KOPT-K1 (cell line): ENCODE results near the gene GARS1.
"Not testable (repeated sequence)": the region's sequence is repeated elsewhere in the genome, so short reads cannot be mapped to it uniquely, and the experiment has no call there.

Experiments used
- H3K27ac ChIP-seq: fragments of 200-600 bp; sonication (generic); 2 replicates; pipeline ENCODE4 v1.5.1; 2016; ENCODE audit warnings: antibody characterized with exemption, mild to moderate bottlenecking, low read depth, low read length; ENCODE audit not compliant: poor library complexity, severe bottlenecking
- H3K36me3 ChIP-seq: fragments of 200-600 bp; sonication (generic); 2 replicates; pipeline ENCODE4 v1.5.1; 2017; ENCODE audit warnings: antibody characterized with exemption, mild to moderate bottlenecking, low read length, moderate library complexity; ENCODE audit not compliant: insufficient read depth
- H3K9me3 ChIP-seq: fragments of 200-600 bp; sonication (generic); 2 replicates; pipeline ENCODE4 v1.5.1; 2017; ENCODE audit warnings: antibody characterized with exemption, low read length, mild to moderate bottlenecking; ENCODE audit not compliant: insufficient read depth, poor library complexity, severe bottlenecking

GARS1 gene

DNA sequence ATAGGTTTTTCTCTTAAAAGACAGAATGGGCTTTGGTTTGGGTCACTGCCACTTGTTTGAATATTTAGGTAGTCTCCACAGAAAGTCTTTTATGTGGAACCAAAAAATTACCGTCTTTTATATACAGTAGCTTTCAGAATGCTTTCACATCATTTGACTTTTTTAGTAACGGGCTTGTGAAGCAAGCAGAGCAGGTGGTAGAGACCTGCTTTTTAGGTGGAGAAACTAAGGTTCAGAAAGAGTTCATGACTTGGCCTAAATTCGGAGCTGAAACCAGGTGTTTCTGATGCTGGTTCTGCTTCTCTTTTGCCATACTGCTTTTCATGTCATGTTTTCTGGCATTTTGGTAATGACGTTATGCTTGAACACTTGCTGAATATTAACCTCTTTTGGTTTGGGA is 36.3 kb downstream of the GARS1 start:
- H3K36me3 ChIP-seq = peaks cover 100% of the 10 kb centered on the region

DNA sequence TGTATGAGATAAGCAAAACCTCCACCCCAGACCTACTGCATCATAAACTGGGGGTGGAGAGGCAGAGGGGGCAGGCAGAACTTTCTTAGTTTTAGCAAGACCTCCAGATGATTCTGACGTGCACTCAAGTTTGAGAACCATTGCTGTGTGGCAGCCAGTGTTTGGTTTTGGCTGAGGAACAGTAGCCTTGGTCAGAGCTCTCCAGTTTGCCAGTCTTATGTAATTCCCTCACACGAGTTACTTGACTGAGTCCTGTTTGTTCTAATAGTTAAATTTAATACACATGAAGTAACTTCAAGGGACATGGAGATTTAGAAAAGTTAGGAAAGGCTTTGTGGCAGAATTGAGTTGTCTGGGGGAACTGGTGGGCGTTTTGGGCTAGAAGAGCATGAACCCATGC is 38.5 kb downstream of the GARS1 start:
- Histone ChIP-seq H3K9me3 (peaks cover 13% of the 10 kb centered on the region), H3K36me3 (peaks cover 82% of the 10 kb centered on the region), H3K27ac (no peak overlapping the region)

More for the DNA sequence above, 36.3 kb downstream of the GARS1 start:
- Histone ChIP-seq H3K9me3 (peaks cover 13% of the 10 kb centered on the region), H3K27ac (no peak overlapping the region)

DNA sequence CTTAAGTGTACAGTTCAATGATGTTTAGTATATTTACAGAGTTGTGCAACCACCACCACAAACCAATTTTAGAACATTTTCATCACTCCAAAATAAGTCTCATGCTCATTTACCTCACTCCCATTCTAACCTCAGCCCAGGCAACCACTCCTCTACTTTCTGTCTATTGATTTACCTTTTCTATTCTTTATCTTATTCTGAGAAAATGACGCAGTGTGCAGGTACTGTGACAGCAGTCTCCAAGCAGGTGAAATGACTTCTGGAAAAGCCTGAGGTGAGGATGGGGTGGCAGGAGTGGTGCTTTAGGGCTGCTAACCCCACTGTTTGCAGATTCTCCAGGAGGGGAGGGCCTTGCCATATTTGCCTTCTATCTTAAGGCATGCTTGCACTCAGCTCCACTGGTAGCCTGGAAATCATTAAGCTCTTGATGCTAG is 39.5 kb downstream of the GARS1 start:
- peaks cover 72% of the 10 kb centered on the region for H3K36me3 ChIP-seq
- no peak overlapping the region for H3K27ac ChIP-seq
- H3K9me3 ChIP-seq = peaks cover 13% of the 10 kb centered on the region

DNA sequence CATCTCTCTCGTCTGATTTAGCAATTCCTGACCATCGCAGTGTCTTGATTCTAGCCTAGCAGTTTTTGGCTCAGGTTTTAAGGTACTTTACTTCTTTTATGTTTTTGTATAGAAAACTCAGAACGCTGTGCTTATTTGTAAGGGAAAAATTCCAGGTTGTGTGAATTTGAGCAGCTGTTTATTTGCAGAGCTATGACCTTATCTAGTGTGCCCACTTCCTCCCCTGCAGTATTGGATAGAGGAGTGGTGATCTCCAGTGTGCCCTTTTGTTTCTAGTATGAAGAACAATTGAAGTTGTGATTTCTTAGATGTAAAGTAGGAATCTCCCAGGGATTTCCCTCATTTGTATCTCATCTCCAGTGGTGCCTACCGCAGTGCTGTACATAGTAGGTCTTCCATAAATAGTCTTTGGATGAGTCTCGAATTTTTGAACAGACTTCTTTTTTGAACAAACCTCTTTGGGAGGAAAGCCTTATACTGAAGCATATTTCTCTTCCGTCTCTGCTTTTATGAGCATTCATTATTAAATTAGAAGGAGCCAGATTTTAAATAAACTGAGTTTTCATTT is 40.0 kb downstream of the GARS1 start:
- Histone ChIP-seq H3K27ac (no peak overlapping the region), H3K36me3 (peaks cover 67% of the 10 kb centered on the region), H3K9me3 (peaks cover 13% of the 10 kb centered on the region)

DNA sequence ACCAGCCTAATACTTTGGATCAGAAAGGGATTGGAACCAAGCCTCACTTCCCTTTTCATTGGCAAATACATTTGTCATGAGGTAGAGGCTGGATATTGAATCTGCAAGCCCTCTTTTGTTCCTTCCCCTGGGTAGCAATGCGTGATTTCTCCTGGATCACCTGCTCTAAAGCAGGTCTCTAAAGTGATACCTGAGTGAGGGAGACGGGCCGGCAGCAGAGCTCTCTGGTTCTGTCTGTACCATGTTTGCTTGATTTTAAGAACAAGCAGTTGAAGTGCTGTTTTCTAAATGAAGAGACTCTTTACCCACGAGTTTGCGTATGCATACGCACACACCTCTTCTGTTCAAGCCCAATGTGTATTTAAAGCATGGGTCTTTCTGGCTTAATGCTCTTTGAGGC is 41.1 kb downstream of the GARS1 start:
- peaks cover 13% of the 10 kb centered on the region for H3K9me3 ChIP-seq
- peaks cover 56% of the 10 kb centered on the region for H3K36me3 ChIP-seq

DNA sequence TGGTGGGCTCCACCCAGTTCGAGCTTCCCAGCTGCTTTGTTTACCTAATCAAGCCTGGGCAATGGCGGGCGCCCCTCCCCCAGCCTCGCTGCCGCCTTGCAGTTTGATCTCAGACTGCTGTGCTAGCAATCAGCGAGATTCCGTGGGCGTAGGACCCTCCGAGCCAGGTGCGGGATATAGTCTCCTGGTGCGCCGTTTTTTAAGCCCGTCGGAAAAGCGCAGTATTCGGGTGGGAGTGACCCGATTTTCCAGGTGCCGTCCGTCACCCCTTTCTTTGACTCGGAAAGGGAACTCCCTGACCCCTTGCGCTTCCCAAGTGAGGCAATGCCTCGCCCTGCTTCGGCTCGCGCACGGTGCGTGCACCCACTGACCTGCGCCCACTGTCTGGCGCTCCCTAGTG is 47.6 kb downstream of the GARS1 start:
- peaks cover 45% of the 10 kb centered on the region for H3K36me3 ChIP-seq
- not testable (repeated sequence) for H3K9me3 ChIP-seq, H3K27ac ChIP-seq

More for the DNA sequence above, 41.1 kb downstream of the GARS1 start:
- no peak overlapping the region for H3K27ac ChIP-seq

DNA sequence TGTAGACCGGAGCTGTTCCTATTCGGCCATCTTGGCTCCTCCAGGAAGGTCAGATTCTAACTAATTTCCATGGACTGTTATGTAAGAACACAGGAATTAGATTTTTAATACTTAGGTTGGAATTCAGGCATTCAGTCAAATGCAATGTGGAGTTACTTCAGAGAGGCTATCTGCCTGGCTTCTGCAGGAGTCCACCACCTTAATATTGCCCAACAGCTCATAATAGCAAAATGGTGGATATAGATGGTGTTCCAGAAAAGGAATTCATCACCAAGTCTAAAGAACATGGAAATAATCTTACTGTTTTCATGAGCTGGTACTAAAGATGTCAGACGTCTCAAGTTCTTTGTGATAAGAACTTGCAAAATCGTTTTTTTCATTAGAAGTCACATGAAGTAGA is 48.1 kb downstream of the GARS1 start:
- Histone ChIP-seq H3K36me3 (peaks cover 45% of the 10 kb centered on the region), H3K9me3 (no peaks in the 10 kb centered on the region)

DNA sequence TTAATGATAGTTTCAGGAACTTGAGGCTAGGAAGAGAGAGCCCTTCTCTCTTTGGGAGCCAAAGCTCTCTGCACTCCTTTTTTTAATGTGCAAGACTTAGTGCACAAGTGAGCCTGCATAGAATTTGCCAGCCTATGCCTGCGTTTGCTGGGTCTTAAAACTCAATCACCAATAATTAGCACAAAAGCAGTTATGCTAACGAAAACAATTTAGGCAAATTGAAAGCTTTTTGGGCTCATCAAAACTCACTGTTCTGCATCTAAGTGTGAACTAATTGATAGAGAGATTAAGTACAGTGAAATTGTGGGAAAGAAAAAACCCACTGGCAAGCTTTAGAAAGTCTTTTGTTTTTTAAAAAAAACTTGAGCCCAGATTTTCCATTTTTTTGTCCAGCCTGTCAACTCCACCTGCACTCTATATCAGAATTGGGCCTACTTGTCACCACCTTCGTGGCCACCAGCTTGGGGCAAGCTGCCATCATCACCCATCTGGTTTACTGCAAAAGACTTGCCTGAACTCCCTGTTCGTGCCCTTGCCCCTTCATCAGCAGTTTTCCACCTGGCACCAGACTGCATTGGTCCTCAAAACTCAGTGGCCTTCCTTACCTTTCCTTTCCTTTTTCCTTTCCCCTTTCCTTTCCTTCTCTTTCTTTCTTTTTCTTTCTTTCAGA is 49.7 kb downstream of the GARS1 start:
- Histone ChIP-seq H3K36me3 (peaks cover 45% of the 10 kb centered on the region), H3K27ac (no peak overlapping the region), H3K9me3 (no peaks in the 10 kb centered on the region)

More for the DNA sequence above, 48.1 kb downstream of the GARS1 start:
- no peak overlapping the region for H3K27ac ChIP-seq

DNA sequence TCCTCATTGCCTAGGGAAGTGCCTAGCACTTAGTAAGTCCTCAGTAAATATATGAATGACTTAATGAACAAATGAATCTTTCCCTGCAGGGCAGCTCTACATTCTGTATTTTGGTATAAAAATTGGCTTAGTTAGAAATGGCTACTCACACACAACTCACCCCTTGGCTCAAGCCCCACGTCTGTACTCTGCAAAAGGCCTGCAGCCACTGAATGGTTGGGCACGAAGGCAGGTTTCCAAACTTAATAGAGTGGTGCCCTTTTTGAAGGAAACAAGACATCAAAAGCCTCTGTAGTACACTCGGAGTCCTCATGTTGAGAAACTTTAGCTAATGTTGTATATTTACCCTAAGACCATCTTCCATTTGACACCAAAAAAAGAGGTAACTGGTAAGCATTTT is 51.0 kb downstream of the GARS1 start:
- Histone ChIP-seq H3K27ac (no peak overlapping the region), H3K9me3 (no peaks in the 10 kb centered on the region), H3K36me3 (peaks cover 45% of the 10 kb centered on the region)

DNA sequence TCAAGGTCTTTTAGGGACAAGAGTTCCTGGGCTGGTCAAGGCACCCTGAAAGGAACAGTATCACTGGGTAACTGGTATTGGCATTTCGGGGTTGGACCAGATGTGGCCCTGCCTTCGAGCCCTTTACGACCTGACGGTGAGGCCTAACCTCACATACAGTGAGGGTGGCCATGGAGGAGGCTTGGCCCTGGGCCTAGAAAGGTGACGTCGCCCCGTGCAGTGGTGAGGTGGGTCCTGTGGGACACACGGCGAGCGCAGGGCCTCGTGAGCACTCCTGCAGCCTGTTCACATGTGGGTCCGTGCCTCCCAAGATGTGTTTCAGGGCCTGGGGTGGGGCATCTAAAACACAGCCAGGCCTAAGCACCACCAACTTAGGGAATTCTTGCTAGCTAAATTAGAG is 51.5 kb downstream of the GARS1 start:
- Histone ChIP-seq H3K9me3 (no peaks in the 10 kb centered on the region), H3K36me3 (peaks cover 45% of the 10 kb centered on the region)

DNA sequence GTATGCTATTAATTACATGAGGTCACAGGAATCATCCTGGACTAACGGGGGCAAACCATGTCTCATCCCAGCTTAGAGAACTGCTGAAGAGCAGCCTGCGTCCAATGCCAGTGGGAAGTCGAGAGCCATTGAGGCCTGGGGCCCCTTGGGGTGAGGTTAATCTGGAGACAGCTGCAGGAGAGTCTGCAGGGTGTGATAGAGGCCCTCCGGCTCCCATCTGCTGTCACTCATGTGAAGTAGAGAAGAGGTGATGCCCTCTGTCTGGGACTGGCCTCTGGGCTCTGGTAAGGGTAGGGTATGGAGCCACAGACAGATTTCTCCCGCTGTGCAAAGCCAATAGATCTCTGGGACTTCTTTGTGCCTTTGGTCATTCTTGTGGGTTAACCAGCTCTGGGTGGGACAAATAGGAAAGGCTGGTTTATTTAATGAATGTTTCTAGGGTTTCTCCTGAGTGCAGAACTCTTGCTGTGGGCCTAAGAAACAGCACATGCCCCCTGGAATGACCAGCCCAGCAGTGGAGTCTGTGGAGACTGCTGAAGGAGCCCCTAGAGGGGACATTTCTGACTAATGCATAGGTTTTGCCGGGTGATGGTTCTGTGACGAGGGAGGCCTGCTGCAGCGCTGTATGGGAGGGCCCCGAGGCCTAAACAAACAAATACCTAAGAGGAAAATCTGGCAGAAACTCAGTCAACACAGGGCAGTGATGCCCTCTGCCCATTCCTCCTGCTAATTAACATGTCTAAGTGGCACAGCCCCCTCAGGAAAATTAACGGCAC is 53.1 kb downstream of the GARS1 start:
- no peaks in the 10 kb centered on the region for H3K9me3 ChIP-seq
- H3K27ac ChIP-seq = no peak overlapping the region

More for the DNA sequence above, 51.5 kb downstream of the GARS1 start:
- no peak overlapping the region for H3K27ac ChIP-seq

DNA sequence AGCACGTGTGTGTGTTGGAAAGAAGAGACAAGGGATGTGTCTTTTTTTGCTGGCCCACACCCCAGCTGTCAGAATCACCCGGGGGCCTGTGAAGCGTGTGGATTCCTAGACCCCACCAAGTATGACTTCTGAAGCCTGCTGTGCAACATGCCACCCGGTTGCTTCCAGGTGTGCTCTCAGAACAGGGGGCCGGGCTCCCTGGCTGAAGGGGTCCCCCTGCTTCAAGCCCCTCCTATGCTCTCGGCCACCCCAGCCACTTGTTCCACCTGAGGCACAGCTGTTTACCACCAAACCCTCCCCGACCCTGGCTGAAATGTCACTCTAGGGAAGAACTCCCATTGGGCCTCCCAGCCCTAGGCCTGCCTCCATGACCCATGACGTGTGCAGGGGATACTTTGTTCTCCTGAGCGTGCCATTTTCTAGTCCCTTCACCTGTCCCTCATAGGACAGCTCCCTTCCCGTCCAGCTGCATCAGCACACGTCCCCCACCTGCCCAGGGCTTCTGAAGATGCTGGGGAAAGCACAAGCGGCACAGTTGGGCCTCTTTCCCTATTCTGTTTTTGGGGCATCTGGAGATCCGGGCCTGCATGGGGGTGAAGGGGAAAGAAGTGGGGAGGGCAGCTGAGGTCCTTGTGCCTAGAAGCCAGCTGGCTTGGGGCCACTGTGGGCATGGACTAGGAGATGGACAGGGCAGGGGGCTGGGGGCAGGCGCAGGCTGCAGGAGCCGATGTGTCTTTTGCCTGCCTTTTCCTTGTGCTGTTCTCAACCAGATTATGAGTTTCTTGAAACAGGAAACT is 54.3 kb downstream of the GARS1 start:
- H3K9me3 ChIP-seq = no peaks in the 10 kb centered on the region
- H3K27ac ChIP-seq = no peak overlapping the region
- H3K36me3 ChIP-seq = peaks cover 31% of the 10 kb centered on the region

More for the DNA sequence above, 53.1 kb downstream of the GARS1 start:
- peaks cover 42% of the 10 kb centered on the region for H3K36me3 ChIP-seq

DNA sequence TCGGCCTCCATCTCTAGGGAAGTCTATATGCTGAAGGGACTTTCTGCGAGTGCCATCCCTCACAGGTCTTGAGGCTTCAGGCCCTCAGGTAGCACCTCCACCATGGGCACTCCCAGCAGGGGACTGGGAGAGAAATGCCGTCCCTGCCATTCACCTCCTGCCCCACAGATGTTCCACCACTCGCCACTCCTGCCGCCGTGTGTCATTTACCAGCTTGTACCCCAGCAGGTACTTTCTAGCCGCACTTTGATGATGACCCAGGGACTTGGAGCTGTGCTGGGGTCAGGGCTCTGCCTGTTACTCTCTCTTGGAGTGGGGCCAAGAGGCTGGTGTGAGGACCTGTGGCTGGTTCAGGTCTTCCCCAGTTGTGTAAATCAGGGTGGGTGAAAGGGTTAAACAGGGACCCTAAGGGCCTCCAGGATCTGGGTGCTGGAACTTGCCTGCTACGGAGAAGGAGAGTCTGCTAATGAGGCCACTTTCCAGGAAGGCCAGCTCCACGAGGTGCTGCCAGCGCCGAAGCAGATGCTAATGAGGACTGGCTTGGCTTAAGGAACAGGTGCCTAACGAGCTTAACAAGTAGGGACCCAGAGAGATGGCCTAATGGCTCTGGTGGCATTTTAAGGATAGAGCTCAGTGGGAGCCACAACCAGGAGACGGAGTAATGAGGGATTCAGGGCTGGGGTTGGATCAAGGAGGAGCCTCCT is 55.2 kb downstream of the GARS1 start:
- no peak overlapping the region for H3K27ac ChIP-seq
- peaks cover 22% of the 10 kb centered on the region for H3K36me3 ChIP-seq
- H3K9me3 ChIP-seq = no peaks in the 10 kb centered on the region

DNA sequence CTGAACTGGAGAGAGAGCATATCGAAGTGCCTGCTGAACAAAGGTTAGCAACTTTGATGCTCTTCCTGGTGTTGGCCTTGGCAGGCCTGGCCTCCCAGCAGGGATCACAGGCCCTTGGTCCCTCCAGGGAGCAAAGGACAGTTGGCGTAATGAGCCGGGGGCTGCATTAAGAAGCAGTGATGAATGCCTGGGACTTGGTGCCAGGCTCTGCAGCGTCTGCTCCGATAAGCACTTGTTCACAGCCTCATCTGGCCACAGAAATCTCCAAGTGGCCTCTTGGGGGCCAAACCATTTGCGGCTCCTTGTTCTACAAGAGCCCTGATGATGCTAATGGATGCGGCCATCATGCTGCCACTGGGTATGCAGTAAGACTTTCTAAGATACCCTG is 55.7 kb downstream of the GARS1 start:
- H3K9me3 ChIP-seq = no peaks in the 10 kb centered on the region
- H3K27ac ChIP-seq = no peak overlapping the region
- H3K36me3 ChIP-seq = peaks cover 16% of the 10 kb centered on the region
